H1 (cell line): ENCODE data around the gene PURA. TPM values are rescaled to one million over a fixed set of nuclear protein-coding genes. Genes with fewer than 3 reads are reported as not detected.

Experiments
- polyA plus RNA-seq, 7 experiments: library from polyadenylated mRNA; depleted of rRNA in 3 of 7; stranded (reverse) in 5 of 7; unstranded in 2 of 7; fragments of >200 nt in 5 of 7; fragments of 200-250 nt in 2 of 7; gene quantifications; 1 replicate in 5 of 7; 2 replicates in 1 of 7; 4 replicates in 1 of 7; pipeline versions ENCODE4 v1.2.1 to v1.2.3, GENCODE V29; 2011 to 2013; ENCODE audit warnings: missing spikeins in 2 of 7, mixed read lengths in 2 of 7
- total RNA-seq: library from RNA; stranded (reverse); fragmentation: NEBNext Ultra II Directional; extraction: Animal tissue kit (Norgen Biotek cat#: 25700); gene quantifications from 2 replicates; pipeline ENCODE4 v1.2.1, GENCODE V29; 2021
- TF ChIP-seq, protein P1 (sequence below), 3 experiments: IDR thresholded peaks; 1 replicate in 2 of 3; 2 replicates in 1 of 3; pipeline versions ENCODE4 v1.5.1 to v1.6.1; 2011; ENCODE audit warnings: low read length in 3 of 3, mild to moderate bottlenecking in 3 of 3, inconsistent platforms in 2 of 3, low read depth in 1 of 3, moderate library complexity in 1 of 3; ENCODE audit not compliant: insufficient read depth in 1 of 3; ENCODE audit errors: control extremely low read depth in 1 of 3

The PURA gene
- total and polyA plus RNA-seq, 2 of the 8 experiments (the other 6 are each of a cell fraction or from before 2014, with no cell fraction given): 0.98 to 2.1 TPM

DNA sequence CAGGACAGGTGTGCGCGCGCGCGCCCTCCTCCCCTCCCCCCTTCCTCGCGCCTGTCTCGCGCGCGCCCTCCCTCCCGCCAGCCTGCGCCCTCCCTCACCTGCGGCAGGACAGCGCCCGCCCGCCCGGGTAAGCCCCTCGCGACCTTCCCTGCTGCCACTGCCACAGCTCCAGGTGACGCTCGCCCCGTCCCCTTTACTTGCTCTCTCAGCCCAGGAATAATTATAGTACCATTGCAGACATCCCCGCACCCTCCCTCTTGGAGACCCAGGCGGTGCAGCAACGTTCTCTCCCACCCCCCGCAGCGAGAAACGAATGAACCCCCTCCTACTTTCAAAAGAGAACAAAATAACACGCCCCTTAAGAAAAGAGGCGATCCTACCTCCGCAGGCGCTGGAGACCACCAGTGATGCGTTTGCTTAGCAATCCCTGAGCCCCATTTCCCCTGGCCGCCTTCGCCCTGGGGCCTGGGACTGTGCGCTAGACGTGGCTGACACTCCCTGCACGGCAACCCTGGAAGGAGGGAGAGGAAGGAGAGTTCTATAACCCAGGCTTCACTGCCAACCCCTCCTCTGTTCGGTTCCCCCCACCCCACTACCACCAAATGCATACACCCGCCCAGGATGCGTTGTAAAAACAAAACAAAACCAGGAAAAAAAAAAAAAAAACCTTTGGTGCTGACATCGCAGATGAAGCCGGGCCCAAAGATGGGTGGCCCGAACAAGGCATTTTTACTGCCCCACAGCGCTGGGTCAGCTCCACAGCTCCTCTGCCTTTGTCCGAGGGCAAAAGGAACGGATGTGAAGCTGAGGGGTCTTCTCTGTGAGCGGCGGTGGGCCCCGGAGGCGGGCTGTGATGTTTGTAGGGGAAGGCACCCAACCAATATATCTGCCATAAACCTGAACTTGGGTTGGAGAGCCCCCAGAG, 5.6 kb upstream of the PURA start (continued):
- TF ChIP-seq, protein P1, sequence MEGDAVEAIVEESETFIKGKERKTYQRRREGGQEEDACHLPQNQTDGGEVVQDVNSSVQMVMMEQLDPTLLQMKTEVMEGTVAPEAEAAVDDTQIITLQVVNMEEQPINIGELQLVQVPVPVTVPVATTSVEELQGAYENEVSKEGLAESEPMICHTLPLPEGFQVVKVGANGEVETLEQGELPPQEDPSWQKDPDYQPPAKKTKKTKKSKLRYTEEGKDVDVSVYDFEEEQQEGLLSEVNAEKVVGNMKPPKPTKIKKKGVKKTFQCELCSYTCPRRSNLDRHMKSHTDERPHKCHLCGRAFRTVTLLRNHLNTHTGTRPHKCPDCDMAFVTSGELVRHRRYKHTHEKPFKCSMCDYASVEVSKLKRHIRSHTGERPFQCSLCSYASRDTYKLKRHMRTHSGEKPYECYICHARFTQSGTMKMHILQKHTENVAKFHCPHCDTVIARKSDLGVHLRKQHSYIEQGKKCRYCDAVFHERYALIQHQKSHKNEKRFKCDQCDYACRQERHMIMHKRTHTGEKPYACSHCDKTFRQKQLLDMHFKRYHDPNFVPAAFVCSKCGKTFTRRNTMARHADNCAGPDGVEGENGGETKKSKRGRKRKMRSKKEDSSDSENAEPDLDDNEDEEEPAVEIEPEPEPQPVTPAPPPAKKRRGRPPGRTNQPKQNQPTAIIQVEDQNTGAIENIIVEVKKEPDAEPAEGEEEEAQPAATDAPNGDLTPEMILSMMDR (IDR thresholded peaks at IDR 0.05; ENCODE audit: control extremely low read depth in 1 of 3, insufficient read depth in 1 of 3, low read depth in 1 of 3, low read length in 3 of 3): no peak
